A673 (cell line): ENCODE measurements around the gene ANKRD13B.

Experiments
- CTCF ChIP-seq: fragments of 300-800, 200-600 bp; sonication (generic); conservative IDR thresholded peaks from 2 replicates; pipeline ENCODE4 v1.5.1; 2017; ENCODE audit warnings: low read depth, mild to moderate bottlenecking, antibody characterized with exemption, low read length, moderate library complexity, mixed read lengths
- EZH2 ChIP-seq: fragments of 200-600 bp; sonication (generic); IDR thresholded peaks from 2 replicates; pipeline ENCODE4 v1.6.1; 2017; ENCODE audit warnings: borderline replicate concordance, low read depth, mild to moderate bottlenecking, mixed read lengths, antibody characterized with exemption, low read length; ENCODE audit not compliant: poor library complexity, severe bottlenecking

- TF ChIP-seq CTCF (no peak), EZH2 (no peak)
Measured at GRCh38 chr17:29633886-29634285, 41.0 kb downstream of the ANKRD13B start.
